ENCODE data around the gene DECR2. TPM values are rescaled to one million over a fixed set of nuclear protein-coding genes. Genes with fewer than 3 reads are reported as not detected.

DECR2 gene
- total and polyA plus RNA-seq, 10 of the 15 experiments (the other 5 are each of a cell fraction or from before 2014, with no cell fraction given), result 0.53 to 20.3 (median 6.0) TPM

DNA sequence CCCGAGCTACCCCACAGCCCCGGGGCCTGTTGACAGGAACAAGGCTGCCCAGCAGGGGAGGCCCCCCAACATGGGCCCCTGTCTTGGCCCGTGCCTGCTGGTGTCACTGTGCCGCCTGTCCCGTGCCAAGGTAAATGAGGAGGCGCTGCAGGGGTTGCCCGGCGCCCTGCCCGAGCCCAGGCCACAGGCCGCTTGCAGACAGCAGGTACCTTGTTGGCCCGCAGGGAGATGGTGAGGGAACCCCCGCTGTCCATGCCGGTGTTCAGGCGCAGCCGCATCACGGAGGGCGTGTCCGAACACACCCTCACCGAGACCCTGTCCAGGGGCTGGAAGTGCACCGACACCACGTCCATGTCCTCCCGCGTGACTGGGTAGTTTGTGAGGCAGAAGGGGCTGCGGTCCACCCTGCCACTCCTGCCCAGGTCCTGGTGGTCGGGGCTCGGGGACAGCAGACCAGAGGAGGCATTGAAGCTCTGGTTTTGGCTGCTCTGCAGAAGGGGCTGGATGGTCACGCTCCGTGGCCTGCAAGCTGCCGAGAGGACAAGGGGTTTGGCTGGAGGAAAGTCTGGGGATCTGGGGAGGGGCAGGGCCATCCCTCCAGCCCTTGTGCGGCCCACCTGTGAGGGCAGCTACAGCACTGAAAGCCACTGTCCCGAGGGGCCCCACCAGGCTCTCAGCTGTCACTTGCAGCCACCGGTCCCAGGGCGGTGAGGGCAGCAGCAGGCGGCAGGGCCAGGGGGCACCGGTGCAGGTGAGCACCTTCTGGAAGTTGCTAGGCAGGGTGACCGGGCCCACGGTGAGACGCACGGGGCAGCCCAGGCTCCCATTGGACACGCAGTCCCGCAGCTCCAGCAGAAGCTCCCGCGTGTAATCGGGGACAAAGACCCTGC lies 25.5 kb upstream of the DECR2 start:
- Histone ChIP-seq H2AFZ (ENCODE audit: control insufficient read depth, low read depth, low read length) (no peak overlapping the region), H4K20me1 (ENCODE audit: control insufficient read depth, insufficient read depth) (no peaks in the 10 kb centered on the region), H3K36me3 (ENCODE audit: control insufficient read depth in 2 of 2, insufficient read depth in 2 of 2, low read length in 1 of 2) (peaks cover 0 to 9% of the 10 kb centered on the region in 2 experiments; a peak in 3 of 4 replicates), H3K79me2 (ENCODE audit: control insufficient read depth, insufficient read depth, low read length) (peaks cover 8% of the 10 kb centered on the region), H3K4me2 (ENCODE audit: control insufficient read depth, insufficient read depth) (no peak overlapping the region), H3K4me3 (no peak overlapping the region), H3K9me3 (replicated peaks; ENCODE audit: control insufficient read depth, insufficient read depth, low read length) (no peaks in the 10 kb centered on the region), H3K27ac (ENCODE audit: control insufficient read depth, insufficient read depth) (no peak overlapping the region), H3K27me3 (replicated peaks in 1 of 2; ENCODE audit: control insufficient read depth in 2 of 2, insufficient read depth in 2 of 2, low read length in 1 of 2) (no peaks in the 10 kb centered on the region), H3K9ac (ENCODE audit: control insufficient read depth, insufficient read depth, low read length) (no peak overlapping the region), H3K4me1 (ENCODE audit: control insufficient read depth, insufficient read depth, low read length) (no peaks in the 10 kb centered on the region)
- ChIA-PET CTCF (interaction anchor here (0.6 to 0.7 kb wide), 2 partner anchors 134 to 292 kb away, joined by 3 read pairs; partner anchors contain the start of gene RHOT2), RAD21 (ENCODE audit: unreplicated experiment) (no interaction called here), SMC1A (ENCODE audit: uncharacterized antibody, unreplicated experiment) (no interaction called here), POLR2A (no interaction called here)
- ATAC-seq (no peak), FAIRE-seq (no peak), DNase-seq (ENCODE audit: low read depth, low spot score) (no peak)
- no TSS peak for BruUV-seq (replicated peaks)
- 93% methylated on average over 44 of the region's 44 CpGs for WGBS (ENCODE audit: insufficient coverage, insufficient replicate concordance, low lambda C conversion rate, missing lambda C conversion rate)
- intact Hi-C loops (cut with micrococcal nuclease; ENCODE audit: unreplicated experiment), result no loop called here
- TF ChIP-seq POLR2A (IDR thresholded peaks at IDR 0.05; ENCODE audit: low read depth, low read length) (peak; percentile 46; the same call in 1 of the 2 replicates), RAD21 (IDR thresholded peaks at IDR 0.05; ENCODE audit: insufficient read depth, low read depth, low read length) (no peak)
- in situ Hi-C loops (cut with MboI), result no loop called here

DNA sequence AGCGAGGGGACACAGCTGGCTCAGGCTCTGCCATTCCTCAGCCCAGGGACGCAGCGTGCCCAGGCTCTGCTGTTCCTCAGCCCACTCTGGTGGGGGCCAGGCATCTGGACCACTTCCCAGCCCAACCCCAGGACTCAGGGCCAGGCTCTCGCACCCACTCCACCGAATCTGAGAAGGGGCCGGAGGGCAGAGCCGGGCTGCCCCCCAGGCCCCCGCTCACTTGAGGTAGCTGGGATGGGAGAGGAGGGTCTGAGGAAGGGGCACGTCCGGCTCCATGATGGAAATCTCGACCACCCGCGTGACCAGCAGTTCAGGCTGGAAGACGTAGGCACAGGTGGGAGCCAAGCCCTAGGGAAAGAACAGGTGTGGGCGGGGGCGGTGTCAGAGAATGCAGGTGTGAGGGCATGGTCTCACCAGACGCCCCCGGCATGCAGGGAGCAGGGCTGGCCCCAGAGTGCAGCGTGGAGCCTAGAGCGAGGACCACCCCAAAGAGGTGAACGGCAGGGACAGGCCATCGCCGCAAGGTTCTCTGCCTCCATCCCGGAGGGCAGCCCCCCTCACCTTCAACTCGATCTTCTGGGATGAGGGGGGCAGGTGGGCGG lies 24.8 kb upstream of the DECR2 start:
- Histone ChIP-seq H2AFZ (ENCODE audit: control insufficient read depth, low read depth, low read length) (no peak overlapping the region), H3K4me2 (ENCODE audit: control insufficient read depth, insufficient read depth) (no peak overlapping the region), H3K36me3 (ENCODE audit: control insufficient read depth in 2 of 2, insufficient read depth in 2 of 2, low read length in 1 of 2) (peaks cover 0 to 7% of the 10 kb centered on the region in 2 experiments; a peak in 3 of 4 replicates), H3K4me1 (ENCODE audit: control insufficient read depth, insufficient read depth, low read length) (no peaks in the 10 kb centered on the region), H3K79me2 (ENCODE audit: control insufficient read depth, insufficient read depth, low read length) (peaks cover 11% of the 10 kb centered on the region), H3K27me3 (replicated peaks in 1 of 2; ENCODE audit: control insufficient read depth in 2 of 2, insufficient read depth in 2 of 2, low read length in 1 of 2) (no peaks in the 10 kb centered on the region), H3K9me3 (replicated peaks; ENCODE audit: control insufficient read depth, insufficient read depth, low read length) (no peaks in the 10 kb centered on the region), H4K20me1 (ENCODE audit: control insufficient read depth, insufficient read depth) (no peaks in the 10 kb centered on the region), H3K9ac (ENCODE audit: control insufficient read depth, insufficient read depth, low read length) (no peak overlapping the region), H3K27ac (ENCODE audit: control insufficient read depth, insufficient read depth) (no peak overlapping the region), H3K4me3 (no peak overlapping the region)
- ChIA-PET RAD21 (ENCODE audit: unreplicated experiment) (no interaction called here), CTCF (no interaction called here), POLR2A (no interaction called here), SMC1A (ENCODE audit: uncharacterized antibody, unreplicated experiment) (no interaction called here)
- BruUV-seq (replicated peaks), result no TSS peak
- in situ Hi-C loops (cut with MboI) (no loop called here), intact Hi-C loops (cut with micrococcal nuclease; ENCODE audit: unreplicated experiment) (no loop called here)
- no peak for FAIRE-seq
- DNase-seq (ENCODE audit: low read depth, low spot score), result no peak
- TF ChIP-seq SMAD1 (IDR thresholded peaks at IDR 0.05; ENCODE audit: low read depth, partially characterized antibody) (no peak), BCL11A (IDR thresholded peaks at IDR 0.05; ENCODE audit: low read depth, low read length) (no peak), JUND (IDR thresholded peaks at IDR 0.05; ENCODE audit: low read depth, low read length) (no peak), TBL1XR1 (IDR thresholded peaks at IDR 0.05; ENCODE audit: low read depth, low read length) (no peak), SREBF2 (IDR thresholded peaks at IDR 0.05; ENCODE audit: low read length) (no peak), POLR2AphosphoS5 (IDR thresholded peaks at IDR 0.05; ENCODE audit: low read length) (no peak), TCF7 (IDR thresholded peaks at IDR 0.05; ENCODE audit: borderline replicate concordance) (no peak)
- TF ChIP-seq, protein P1, sequence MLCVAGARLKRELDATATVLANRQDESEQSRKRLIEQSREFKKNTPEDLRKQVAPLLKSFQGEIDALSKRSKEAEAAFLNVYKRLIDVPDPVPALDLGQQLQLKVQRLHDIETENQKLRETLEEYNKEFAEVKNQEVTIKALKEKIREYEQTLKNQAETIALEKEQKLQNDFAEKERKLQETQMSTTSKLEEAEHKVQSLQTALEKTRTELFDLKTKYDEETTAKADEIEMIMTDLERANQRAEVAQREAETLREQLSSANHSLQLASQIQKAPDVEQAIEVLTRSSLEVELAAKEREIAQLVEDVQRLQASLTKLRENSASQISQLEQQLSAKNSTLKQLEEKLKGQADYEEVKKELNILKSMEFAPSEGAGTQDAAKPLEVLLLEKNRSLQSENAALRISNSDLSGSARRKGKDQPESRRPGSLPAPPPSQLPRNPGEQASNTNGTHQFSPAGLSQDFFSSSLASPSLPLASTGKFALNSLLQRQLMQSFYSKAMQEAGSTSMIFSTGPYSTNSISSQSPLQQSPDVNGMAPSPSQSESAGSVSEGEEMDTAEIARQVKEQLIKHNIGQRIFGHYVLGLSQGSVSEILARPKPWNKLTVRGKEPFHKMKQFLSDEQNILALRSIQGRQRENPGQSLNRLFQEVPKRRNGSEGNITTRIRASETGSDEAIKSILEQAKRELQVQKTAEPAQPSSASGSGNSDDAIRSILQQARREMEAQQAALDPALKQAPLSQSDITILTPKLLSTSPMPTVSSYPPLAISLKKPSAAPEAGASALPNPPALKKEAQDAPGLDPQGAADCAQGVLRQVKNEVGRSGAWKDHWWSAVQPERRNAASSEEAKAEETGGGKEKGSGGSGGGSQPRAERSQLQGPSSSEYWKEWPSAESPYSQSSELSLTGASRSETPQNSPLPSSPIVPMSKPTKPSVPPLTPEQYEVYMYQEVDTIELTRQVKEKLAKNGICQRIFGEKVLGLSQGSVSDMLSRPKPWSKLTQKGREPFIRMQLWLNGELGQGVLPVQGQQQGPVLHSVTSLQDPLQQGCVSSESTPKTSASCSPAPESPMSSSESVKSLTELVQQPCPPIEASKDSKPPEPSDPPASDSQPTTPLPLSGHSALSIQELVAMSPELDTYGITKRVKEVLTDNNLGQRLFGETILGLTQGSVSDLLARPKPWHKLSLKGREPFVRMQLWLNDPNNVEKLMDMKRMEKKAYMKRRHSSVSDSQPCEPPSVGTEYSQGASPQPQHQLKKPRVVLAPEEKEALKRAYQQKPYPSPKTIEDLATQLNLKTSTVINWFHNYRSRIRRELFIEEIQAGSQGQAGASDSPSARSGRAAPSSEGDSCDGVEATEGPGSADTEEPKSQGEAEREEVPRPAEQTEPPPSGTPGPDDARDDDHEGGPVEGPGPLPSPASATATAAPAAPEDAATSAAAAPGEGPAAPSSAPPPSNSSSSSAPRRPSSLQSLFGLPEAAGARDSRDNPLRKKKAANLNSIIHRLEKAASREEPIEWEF (IDR thresholded peaks at IDR 0.05; ENCODE audit: insufficient replicate concordance, low read depth, low read length), result no peak
- no peak for ATAC-seq
- 85% methylated on average over 26 of the region's 26 CpGs for WGBS (ENCODE audit: insufficient coverage, insufficient replicate concordance, low lambda C conversion rate, missing lambda C conversion rate)

Measured in GM12878 (cell line).